ENCODE results near the gene P4HA2.

DNA sequence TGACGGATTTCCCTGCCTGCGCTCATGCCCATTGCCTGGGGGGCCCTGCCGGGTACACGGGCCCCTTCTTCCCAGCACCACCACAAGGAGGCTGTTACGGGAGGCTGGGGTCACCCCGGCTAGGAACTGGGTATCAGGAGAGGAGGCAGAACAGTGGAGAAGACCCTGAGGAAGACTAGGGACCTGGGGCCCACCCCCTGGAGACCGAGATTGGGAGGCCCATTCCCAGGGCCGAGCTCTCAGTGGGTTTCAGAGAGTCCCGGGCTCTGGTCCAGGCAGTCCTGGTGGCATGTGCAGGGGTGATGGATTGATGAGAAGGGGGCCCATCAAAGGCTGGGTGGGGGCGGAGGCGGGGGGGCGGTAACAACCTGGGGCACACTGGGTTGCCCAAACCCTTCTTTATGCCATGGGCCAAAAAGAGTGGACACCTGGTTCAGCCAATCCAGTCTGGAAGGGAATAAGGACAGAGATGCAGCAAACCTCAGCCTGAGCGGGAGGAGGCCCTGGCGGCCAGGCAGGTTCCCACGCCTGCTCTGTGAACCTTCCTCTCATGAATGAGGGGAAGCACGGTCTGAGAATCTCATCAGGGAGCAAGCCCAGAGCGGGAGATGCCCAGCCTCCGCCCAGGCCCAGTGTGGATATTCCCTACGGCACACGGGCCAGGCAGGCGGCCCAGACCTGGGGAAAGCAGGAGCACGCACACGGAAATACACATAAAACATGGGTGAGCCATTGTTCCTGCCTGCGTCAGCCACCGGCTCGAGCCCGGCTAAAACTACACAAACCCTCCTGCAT is 785 bp upstream of the P4HA2 start:
- TF ChIP-seq EZH2phosphoT487 (IDR thresholded peaks at IDR 0.05; ENCODE audit: borderline replicate concordance, low read length): no peak
- TF ChIP-seq, protein P1, sequence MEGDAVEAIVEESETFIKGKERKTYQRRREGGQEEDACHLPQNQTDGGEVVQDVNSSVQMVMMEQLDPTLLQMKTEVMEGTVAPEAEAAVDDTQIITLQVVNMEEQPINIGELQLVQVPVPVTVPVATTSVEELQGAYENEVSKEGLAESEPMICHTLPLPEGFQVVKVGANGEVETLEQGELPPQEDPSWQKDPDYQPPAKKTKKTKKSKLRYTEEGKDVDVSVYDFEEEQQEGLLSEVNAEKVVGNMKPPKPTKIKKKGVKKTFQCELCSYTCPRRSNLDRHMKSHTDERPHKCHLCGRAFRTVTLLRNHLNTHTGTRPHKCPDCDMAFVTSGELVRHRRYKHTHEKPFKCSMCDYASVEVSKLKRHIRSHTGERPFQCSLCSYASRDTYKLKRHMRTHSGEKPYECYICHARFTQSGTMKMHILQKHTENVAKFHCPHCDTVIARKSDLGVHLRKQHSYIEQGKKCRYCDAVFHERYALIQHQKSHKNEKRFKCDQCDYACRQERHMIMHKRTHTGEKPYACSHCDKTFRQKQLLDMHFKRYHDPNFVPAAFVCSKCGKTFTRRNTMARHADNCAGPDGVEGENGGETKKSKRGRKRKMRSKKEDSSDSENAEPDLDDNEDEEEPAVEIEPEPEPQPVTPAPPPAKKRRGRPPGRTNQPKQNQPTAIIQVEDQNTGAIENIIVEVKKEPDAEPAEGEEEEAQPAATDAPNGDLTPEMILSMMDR (conservative IDR thresholded peaks at IDR 0.05; ENCODE audit: low read depth, low read length): 0 out of 2 replicates have a peak, but pooled peaks have one; percentile 2
